DND-41 (cell line): Measurements from ENCODE around the gene PDCD1LG2.

ENCODE experiments used
- EZH2 ChIP-seq: IDR thresholded peaks from 3 replicates; pipeline ENCODE4 v1.6.1; 2012; ENCODE audit warnings: borderline replicate concordance, low read depth, mild to moderate bottlenecking, moderate library complexity, low read length, inconsistent platforms; ENCODE audit not compliant: severe bottlenecking
- TF ChIP-seq, protein P1 (sequence below): IDR thresholded peaks from 2 replicates; pipeline ENCODE4 v1.5.1; 2012; ENCODE audit warnings: borderline replicate concordance, low read length, moderate library complexity, mild to moderate bottlenecking; ENCODE audit not compliant: poor library complexity, severe bottlenecking; ENCODE audit errors: extremely low read depth

DNA sequence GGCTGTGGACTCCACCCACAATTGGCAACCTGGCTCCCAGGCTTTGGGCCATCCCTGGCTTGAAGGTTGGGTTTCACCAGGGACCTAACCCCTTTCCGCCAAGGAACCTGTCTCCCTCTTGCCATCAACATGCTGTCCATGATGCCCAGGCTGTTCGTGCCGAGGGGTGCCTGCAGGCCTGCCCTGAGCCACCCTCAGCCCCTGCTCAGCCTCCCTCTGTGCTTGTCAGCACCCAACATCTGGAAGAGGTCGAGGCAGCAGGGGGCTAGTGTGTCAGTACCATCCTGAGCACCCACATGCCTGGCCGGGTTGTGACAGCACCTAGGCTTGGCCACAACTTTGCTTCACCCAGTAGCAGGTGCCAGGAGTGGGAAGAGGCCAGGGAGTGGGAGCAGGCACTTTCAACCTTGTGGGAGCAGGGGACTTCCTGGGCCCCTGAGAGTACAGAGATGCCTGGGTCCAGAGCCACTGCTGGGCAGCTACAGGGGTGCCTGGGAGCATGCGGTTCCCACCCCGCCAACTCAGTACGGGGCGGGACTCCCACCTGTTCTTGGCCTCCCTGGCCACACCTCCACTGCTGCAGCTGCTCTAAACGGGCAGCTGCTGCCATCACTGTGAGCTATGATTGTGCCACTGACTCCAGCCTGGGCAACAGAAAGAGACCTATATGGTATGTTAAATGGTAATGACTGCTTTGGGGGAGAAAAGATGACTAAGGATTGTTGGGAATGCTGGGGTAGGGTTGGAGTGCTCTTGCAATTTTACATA lies 6.3 kb downstream of the PDCD1LG2 start:
- TF ChIP-seq, protein P1, sequence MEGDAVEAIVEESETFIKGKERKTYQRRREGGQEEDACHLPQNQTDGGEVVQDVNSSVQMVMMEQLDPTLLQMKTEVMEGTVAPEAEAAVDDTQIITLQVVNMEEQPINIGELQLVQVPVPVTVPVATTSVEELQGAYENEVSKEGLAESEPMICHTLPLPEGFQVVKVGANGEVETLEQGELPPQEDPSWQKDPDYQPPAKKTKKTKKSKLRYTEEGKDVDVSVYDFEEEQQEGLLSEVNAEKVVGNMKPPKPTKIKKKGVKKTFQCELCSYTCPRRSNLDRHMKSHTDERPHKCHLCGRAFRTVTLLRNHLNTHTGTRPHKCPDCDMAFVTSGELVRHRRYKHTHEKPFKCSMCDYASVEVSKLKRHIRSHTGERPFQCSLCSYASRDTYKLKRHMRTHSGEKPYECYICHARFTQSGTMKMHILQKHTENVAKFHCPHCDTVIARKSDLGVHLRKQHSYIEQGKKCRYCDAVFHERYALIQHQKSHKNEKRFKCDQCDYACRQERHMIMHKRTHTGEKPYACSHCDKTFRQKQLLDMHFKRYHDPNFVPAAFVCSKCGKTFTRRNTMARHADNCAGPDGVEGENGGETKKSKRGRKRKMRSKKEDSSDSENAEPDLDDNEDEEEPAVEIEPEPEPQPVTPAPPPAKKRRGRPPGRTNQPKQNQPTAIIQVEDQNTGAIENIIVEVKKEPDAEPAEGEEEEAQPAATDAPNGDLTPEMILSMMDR, result no peak
- no peak for TF ChIP-seq EZH2
